Panc1 (cell line): ENCODE data around the gene CNTN5.

Experiments used
- CTCF ChIP-seq: fragments of 450-650 bp; IDR thresholded peaks from 2 replicates; pipeline ENCODE4 v1.5.1; 2017; ENCODE audit warnings: mild to moderate bottlenecking
- POLR2AphosphoS5 ChIP-seq: IDR thresholded peaks from 2 replicates; pipeline ENCODE4 v1.6.1; 2012; ENCODE audit warnings: mild to moderate bottlenecking, low read depth, low read length, moderate library complexity
- REST ChIP-seq, 2 experiments: IDR thresholded peaks; 2 replicates each; pipeline ENCODE4 v1.6.1; 2011 to 2012; ENCODE audit warnings: low read depth in 2 of 2, control low read depth in 1 of 2, low read length in 1 of 2, mild to moderate bottlenecking in 1 of 2, moderate library complexity in 1 of 2; ENCODE audit not compliant: insufficient read depth in 1 of 2

- no peak for TF ChIP-seq CTCF
- TF ChIP-seq REST (IDR thresholded peaks at IDR 0.05; ENCODE audit: insufficient read depth in 1 of 2, low read depth in 2 of 2, low read length in 1 of 2), result no peak
- no peak for TF ChIP-seq POLR2AphosphoS5
These were observed 515.1 kb downstream of the CNTN5 start for GRCh38 chr11:99535819-99536218.
